GM10266 (cell line): Measurements from ENCODE around the gene TLR1.

Source experiments
- DNase-seq: peaks from one replicate; pipeline ENCODE4 v3.0.0; 2012; ENCODE audit errors: extremely low spot score
- CTCF ChIP-seq: IDR thresholded peaks from 2 replicates; pipeline ENCODE4 v1.5.1; 2012; ENCODE audit warnings: mild to moderate bottlenecking, low read depth; ENCODE audit not compliant: control insufficient read depth, insufficient read depth; ENCODE audit errors: missing control alignments

Gene TLR1

GRCh38 chr4:38791010-38791409 is 13.6 kb downstream of the TLR1 start:
- no peak for DNase-seq
- no peak for TF ChIP-seq CTCF

- no peak for TF ChIP-seq CTCF
- no peak for DNase-seq
Observed at GRCh38 chr4:38788317-38788716, 16.3 kb downstream of the TLR1 start.

DNA sequence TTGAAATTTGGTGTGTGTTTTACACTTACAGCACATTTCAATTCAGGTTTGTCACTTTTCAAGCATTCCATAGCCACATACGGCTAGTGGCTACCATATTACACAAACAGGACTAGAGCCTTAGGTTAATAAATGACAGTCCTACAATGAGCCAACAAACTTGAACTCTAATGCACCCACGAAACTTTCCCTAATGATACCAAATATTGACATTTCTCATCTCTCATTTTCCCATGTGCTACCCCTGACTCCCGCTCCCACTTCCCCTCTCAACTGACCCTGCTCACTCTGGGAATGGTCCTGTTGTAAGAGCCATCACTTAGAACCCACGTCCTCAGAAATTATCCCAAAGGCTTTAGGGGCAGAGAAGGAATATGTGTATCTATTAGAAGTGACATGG is 16.9 kb downstream of the TLR1 start:
- DNase-seq: no peak
- TF ChIP-seq CTCF: no peak

DNA sequence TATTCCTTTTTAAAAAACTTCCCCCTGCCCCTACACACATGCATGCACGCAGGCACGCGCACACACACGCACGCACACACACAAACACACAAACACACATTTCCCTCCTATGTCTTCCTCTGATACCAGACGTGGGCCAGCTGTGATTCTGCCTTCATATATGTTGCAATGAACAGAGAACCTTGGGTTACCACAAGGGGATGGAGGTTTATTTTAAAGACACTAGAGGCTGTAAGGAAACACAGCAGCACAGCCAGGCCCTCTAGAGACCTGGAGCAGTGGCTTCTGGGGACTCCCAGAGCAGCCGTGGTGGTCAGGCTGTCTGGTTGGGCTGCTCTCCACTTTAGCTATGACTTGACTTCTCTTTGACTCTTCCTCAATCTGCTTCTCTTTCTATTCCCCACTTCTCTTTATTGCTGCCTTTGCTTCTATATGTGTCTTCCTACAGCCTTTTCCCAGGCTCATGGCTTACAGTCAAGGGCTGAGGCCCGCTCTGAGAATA is 18.6 kb downstream of the TLR1 start:
- DNase-seq: peak; percentile 49
- TF ChIP-seq CTCF: no peak

- no peak for DNase-seq
- TF ChIP-seq CTCF: no peak
Observed at GRCh38 chr4:38785041-38785790, 19.4 kb downstream of the TLR1 start.

GRCh38 chr4:38784141-38784540 is 20.4 kb downstream of the TLR1 start:
- TF ChIP-seq CTCF: no peak
- DNase-seq: no peak

- TF ChIP-seq CTCF: no peak
- no peak for DNase-seq
Observed at GRCh38 chr4:38783109-38783460, 21.5 kb downstream of the TLR1 start.
